Measurements from ENCODE around the gene SPON1.

Gene SPON1

DNA sequence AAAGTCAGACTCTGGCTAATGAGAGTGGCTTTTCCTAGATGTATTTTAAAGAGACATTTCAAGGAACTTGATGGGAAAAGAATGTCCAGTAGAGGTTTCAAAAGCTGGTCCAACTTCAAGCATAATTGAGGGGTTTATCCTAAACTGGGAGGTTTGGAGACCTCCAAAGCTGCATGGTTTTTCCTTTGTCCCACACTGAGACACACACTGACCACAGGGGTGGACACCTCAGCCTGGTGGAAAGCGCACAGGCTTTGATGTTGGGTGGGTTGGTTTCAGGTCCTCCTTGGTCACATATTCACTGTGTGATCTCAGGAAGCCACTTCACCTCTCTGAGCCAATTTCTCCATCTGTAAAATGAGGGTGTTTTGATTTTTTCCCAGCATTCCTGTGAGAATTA lies 4.0 kb downstream of the SPON1 start:
- H3K27ac ChIP-seq = no peak overlapping the region
- TF ChIP-seq ZFX (IDR thresholded peaks at IDR 0.05; ENCODE audit: borderline replicate concordance) = no peak
- TF ChIP-seq, protein P1, sequence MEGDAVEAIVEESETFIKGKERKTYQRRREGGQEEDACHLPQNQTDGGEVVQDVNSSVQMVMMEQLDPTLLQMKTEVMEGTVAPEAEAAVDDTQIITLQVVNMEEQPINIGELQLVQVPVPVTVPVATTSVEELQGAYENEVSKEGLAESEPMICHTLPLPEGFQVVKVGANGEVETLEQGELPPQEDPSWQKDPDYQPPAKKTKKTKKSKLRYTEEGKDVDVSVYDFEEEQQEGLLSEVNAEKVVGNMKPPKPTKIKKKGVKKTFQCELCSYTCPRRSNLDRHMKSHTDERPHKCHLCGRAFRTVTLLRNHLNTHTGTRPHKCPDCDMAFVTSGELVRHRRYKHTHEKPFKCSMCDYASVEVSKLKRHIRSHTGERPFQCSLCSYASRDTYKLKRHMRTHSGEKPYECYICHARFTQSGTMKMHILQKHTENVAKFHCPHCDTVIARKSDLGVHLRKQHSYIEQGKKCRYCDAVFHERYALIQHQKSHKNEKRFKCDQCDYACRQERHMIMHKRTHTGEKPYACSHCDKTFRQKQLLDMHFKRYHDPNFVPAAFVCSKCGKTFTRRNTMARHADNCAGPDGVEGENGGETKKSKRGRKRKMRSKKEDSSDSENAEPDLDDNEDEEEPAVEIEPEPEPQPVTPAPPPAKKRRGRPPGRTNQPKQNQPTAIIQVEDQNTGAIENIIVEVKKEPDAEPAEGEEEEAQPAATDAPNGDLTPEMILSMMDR (IDR thresholded peaks at IDR 0.05) = no peak

GRCh38 chr11:13970986-13971385 lies 8.5 kb downstream of the SPON1 start:
- H3K27ac ChIP-seq = no peak overlapping the region
- no peak for TF ChIP-seq ZFX (IDR thresholded peaks at IDR 0.05; ENCODE audit: borderline replicate concordance)
- TF ChIP-seq, protein P1 (IDR thresholded peaks at IDR 0.05) = peak; percentile 82

- no peak overlapping the region for H3K27ac ChIP-seq
- TF ChIP-seq, protein P1 (IDR thresholded peaks at IDR 0.05) = no peak
- TF ChIP-seq ZFX (IDR thresholded peaks at IDR 0.05; ENCODE audit: borderline replicate concordance) = no peak
Measured at GRCh38 chr11:13972043-13972910, 9.8 kb downstream of the SPON1 start.

DNA sequence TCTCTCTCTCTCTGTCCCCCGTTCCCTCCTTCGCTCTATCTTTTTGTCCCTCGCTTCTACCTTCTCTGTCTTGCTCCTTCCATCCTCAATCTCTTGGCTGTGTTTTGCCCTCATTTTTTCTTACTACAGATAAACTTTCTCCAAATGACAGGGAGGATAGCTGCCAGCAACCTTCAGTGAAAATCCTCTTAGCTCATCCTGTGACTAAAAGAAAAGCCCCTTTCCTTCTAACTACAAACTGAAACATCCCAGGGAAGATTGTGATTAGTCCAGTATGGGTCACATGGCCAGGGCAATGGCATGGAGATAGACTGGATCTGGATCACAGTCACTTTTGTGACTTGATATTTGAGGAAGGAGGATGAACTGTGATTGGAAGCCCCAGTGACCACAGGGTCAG lies 10.4 kb downstream of the SPON1 start:
- TF ChIP-seq, protein P1 (IDR thresholded peaks at IDR 0.05) = no peak
- TF ChIP-seq ZFX (IDR thresholded peaks at IDR 0.05; ENCODE audit: borderline replicate concordance) = no peak
- H3K27ac ChIP-seq = no peak overlapping the region

DNA sequence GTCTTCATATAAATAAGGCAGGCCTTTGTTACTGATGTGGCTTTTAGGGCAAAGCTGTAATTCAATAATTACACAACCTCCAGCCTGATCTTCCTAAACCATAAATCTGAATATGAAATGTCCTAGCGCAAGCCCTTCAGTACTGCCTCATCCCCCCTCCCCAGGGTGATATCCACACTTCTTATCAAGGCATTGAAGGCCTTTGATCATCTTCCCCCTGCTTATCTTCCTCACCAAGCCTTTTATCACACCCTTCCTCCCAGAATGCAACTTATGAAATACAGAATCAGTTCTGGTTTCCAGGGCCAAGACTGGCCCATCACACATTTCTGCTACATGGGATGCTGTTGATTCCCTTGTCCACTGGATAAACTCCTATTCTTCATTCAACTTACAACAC lies 12.1 kb downstream of the SPON1 start:
- TF ChIP-seq, protein P1 (IDR thresholded peaks at IDR 0.05) = no peak
- TF ChIP-seq ZFX (IDR thresholded peaks at IDR 0.05; ENCODE audit: borderline replicate concordance) = no peak
- H3K27ac ChIP-seq = no peak overlapping the region

- no peak overlapping the region for H3K27ac ChIP-seq
- TF ChIP-seq, protein P1 (IDR thresholded peaks at IDR 0.05) = no peak
- TF ChIP-seq ZFX (IDR thresholded peaks at IDR 0.05; ENCODE audit: borderline replicate concordance) = no peak
Measured at GRCh38 chr11:13983081-13983751, 20.7 kb downstream of the SPON1 start.
